Measurements from ENCODE around the gene CCDC33.

CCDC33 gene

GRCh38 chr15:74235962-74236361, at the start of gene CCDC33:
Gene CCDC33 (plus strand): TSS chr15:74236326. CDS start chr15:74236720, 394 bp downstream.
- peak; percentile 93 for DNase-seq

GRCh38 chr15:74188216-74188615, 47.9 kb upstream of the CCDC33 start:
- no peak for DNase-seq

GRCh38 chr15:74191798-74192197, 44.3 kb upstream of the CCDC33 start:
- no peak for DNase-seq

DNA sequence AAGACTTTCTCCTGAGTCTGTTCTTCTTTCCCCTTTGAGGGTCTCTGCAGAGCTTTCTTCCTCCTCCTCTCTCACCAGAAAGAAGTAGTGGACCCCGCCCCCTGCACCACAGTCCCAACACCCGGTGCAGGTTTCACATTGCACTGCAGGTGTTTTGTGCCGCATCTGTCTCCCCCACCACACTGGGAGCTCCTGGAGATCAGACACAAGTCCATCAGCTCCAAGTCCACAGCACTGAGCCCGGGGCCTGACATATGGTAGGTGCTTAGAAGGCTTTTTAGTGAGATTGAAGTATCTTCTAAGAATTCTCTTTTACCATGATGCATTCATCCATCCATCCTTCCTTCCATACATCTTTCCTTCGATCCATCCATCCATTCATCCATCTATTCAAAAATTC, 43.4 kb upstream of the CCDC33 start:
- DNase-seq = no peak

- peak; percentile 4 for DNase-seq
Observed at GRCh38 chr15:74193299-74193718, 42.8 kb upstream of the CCDC33 start.

GRCh38 chr15:74193905-74194304, 42.2 kb upstream of the CCDC33 start:
- no peak for DNase-seq

DNA sequence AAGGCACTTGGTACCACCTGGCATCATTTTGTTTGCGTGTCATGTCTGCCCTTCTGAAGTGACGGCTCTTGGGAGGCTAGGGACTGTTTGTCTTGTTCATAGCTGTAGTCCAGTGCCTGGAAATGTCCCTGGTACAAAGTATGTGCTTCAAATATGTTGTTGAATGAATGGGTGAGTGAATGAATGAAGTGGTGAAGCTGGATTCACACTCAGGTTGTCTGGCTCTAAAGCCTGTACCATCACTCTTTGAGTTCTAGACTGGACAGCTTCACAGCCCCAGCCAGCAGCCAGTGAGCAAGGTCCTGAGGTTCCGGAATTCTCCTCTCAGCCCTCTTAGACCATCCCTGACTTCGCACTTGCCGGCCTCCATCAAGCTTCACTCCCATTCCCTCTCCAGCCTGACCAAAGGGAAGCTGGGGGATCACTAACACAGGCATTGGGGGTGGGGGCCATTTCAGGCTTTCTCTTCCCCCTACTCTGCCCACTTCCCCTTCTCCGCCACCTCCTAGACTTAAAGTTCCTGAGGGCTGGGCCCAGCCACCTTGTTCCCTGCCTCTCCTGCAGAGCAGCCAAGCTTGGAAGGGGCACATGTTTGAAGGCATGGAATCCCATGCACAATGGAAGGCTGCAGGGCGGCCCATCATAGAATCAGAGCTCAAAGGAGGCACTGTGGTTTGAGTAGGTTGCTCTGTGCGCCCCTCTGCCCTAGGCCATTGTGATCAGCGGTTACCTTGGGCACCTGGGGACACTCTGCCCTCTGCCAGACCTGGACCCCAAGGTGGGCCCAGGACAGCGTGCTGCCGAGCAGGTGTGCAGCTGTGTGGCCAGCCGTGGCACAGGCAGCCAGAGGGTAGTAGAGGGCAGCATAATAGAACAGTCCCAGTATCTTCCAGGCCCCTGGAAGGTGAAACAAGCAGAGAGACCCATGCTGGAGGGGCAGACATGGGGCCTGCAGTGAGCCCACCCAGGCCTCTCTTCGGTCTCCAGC, 41.3 kb upstream of the CCDC33 start:
- no peak for DNase-seq

DNA sequence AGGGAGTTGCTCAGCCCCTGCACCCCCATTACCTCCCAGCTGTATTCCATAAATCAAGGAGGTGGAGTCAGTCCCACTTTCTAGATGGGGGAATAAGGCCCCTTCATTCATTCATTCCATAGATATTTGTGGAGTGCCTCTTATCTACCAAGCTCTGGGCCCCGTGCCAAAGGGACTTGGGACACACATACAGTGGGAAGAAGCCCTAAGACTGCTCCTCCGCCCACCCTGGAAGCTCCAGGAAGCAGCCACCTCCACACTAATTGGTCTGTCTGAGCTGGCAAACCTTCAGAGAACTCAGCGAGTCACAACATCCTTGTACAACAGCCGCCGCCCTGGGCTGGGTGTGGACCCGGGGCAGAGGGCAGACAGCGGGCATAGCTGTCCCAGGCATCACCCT, 40.0 kb upstream of the CCDC33 start:
- DNase-seq = peak; percentile 37

DNA sequence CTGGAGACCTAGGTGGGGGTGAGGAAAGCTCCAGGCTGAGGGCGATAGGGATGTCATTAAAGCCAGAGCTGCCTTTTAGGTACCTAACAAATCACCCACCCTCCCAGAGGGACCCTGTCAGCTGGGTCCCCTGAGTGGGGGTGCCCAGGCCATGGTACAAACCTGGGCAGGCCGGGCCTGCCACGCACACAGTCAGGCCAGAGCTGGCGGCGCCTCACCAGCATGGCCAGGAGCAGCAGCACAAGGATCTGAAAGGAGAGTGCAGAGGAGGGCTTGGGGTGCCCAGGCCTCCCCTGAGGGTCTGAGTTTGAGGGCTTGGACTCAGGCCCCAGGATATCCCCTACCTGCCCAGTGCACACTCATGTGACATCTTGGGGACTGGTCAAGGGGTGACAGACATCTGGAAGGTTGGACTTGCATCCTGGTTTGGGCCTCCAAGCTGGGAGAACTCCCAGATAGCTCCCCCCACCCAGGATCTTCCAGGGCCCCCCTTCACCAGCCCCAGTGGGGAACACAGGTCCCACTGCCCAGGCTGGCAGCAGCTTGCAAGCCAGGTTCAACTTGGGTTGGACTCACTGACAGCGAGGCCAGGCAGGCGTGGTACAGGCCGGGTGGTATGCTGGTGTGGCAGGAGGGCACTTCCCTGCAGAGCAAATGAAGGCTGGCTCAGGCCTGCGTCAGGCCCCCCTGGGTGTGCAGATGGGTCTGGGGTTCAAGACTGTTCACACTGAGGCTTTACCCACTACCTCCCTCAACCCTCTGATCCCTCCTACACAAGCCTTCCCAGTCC, 38.8 kb upstream of the CCDC33 start:
- DNase-seq = no peak

DNA sequence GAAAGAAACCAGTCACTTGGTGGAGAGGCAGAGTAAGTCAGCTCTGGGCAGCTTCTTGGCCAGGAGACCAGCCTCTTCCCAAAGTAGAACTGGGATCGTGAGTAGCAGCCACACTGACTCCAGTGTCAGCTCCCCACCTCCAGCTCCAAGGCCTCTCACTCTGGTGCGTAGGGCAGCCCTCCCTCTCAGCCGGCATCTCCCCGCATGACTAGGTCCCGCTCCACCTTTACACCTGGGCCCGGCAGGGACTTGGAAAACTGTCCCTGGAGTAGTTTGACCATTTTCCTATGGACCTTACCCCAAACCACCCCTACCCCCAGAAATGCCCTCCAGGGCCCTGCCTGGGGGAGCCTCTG, 36.9 kb upstream of the CCDC33 start:
- no peak for DNase-seq

GRCh38 chr15:74200412-74200815, 35.7 kb upstream of the CCDC33 start:
- no peak for DNase-seq

DNA sequence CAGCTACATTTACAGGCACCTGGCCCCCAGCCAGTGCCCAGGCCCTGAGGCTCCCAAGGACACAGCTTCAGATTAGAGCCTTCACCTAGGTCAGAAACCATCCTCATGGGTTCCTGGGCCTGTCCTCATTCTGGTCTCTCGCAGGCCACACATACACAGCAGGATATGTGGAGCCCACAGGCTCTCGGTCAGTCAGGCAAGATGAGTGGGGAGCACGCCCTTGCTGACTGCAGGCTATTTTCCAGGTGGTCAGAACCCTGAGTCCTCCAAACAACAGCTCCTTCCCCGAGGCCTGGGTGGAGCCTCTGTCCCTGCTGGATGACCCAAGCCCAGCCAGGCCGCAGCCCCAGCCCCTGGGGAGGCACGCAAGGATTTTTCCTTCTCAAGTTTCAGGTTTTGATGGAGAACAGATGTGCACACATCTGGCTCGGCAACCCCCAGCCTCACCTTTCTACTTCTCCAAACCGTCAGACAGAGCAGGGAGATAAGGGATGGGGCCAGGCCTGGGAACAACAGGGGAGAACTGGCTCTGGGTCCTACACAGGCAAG, 35.2 kb upstream of the CCDC33 start:
- no peak for DNase-seq

DNA sequence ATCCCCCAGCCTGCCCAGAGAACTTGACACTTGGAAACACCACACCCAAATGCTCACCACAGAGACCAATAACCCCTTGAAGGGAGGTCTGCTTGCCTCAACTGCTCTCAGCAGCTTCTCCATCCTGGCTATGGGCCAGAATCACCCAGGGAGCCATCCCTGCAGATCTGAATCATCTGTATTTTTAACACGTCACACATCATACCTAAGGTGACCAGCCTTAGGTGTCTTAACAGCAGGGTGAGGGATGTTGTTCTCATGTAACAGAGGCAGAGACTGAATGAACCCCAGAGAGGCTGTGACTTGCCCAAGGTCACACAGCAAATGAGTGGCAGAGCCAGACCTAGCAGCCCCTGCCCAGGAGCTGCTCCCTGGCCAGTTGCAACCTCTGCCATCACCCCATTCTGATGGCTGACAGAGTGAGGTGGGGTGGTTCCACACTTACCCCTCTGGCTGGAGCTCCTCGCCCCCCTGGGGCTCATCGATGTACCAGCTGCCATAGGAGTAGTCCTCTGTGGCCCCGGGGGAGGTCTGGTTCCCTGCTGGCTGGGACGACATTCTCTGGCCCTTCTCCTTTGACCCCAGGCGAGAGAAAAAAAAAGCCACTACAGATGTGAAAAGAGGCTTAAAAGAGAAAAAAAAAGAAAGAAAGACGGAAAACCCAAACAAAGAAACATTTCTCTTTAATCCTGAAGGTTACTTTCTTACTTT, 34.3 kb upstream of the CCDC33 start:
- no peak for DNase-seq

- DNase-seq = no peak
Observed at GRCh38 chr15:74202452-74203401, 33.4 kb upstream of the CCDC33 start, which contains the start of gene STRA6. Gene STRA6 (minus strand): TSS chr15:74202787. CDS start chr15:74202267, 520 bp downstream.

DNA sequence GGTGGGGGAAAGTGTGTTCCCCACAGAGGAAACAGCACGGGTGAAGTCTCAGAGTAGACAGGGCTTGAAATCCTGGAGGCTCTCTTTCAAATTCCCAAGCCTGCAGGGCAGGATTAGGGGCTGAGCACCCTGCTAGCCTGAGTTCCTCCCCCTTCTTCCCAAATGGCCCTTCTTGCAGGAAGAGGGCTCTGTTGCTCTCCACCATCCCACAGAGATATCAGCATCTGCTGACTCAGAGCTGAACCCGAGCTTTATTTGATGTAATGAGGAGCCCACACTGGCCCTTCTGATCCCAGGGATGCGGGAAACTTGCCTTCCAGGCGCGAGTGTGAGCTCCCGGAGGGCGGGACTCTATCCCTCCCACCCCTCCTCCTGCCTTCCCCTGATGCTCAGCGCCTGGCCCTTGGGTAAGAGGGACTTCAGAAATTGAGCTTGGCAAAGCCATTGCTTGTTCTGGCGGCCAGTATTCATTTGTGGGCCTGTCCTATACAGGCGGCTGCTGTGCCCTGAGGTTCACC, 32.2 kb upstream of the CCDC33 start:
- DNase-seq = no peak

GRCh38 chr15:74205582-74205947, 30.6 kb upstream of the CCDC33 start:
- DNase-seq = no peak

- DNase-seq = no peak
Observed at GRCh38 chr15:74206801-74207281, 29.3 kb upstream of the CCDC33 start.

GRCh38 chr15:74207652-74208440, 28.3 kb upstream of the CCDC33 start:
- DNase-seq = no peak

DNA sequence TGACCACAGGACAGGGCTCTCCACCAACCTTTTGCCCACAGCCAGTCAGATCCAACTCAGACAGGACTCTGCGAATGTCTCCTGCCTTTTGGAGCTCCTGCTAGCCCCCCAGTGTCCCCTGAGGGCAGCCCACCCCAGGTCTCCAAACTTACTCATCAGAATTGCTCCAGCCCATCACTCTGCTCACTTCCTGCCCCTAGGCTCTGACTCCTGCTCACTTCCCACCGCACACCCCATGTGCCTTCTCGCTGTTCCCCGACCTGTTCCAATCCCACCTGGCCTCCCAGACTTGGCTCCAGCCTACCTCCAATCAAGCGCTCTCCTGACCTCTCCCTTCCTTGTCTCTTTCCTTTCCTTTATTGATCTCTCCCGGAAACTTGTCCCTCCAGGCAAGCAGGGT, 27.6 kb upstream of the CCDC33 start:
- no peak for DNase-seq

DNA sequence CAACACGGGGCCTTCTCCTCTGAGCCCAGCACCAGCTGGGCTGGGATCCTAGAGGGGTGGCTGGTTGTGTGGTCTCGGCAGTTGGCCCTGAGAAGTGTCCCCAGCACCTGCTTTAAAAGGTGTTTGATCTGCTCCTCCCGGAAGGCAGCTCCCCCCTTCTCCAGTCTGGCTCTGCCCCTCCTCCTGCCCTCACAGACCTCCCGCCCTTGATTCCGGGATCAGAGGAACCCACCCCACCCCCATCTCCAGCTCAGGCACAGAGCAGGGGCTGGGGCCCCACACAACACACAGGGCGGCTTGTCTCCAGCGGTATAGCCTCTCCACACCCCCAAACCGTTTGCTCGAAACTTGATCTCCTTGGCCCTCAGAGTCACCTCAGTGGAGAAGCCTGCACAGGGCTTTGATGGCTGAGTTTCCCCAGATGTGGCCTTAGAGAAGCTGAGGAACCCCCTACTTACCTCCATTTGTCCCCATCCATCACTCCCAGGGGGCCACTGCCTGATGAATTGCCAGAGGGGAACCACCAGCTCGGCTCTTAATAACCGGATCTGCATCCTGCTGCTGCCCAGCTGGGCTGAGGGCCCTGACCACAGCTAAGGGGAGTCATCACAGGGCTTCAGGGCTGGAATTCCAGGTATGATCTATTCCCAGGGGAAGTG, 27.1 kb upstream of the CCDC33 start:
- no peak for DNase-seq

Measured in NCI-H2029 (cell line).